HG03135 (cell line): ENCODE measurements around the gene VHLL.

Experiments
- ATAC-seq: cut with Tn5 transposase; IDR thresholded peaks from one replicate; pipeline ENCODE4 v1.9.1; 2021; ENCODE audit warnings: mild to moderate bottlenecking, moderate library complexity; ENCODE audit not compliant: unreplicated experiment

The VHLL gene

GRCh38 chr1:156257711-156258110, 41.4 kb downstream of the VHLL start:
- no peak for ATAC-seq

GRCh38 chr1:156253634-156254033, 45.5 kb downstream of the VHLL start:
- no peak for ATAC-seq

GRCh38 chr1:156251527-156251926, 47.6 kb downstream of the VHLL start:
- no peak for ATAC-seq

GRCh38 chr1:156249593-156249992, 49.5 kb downstream of the VHLL start:
- ATAC-seq, result no peak
